ENCODE measurements around the gene TNFRSF4. TPM values are rescaled to one million over a fixed set of nuclear protein-coding genes. Genes with fewer than 3 reads are reported as not detected.
A peak's percentile ranks its signal among the peaks of the same experiment; 100 is the strongest.

TNFRSF4 gene
- total and polyA plus RNA-seq, 10 donors = 6.6 to 23.4 (median 13.6) TPM

DNA sequence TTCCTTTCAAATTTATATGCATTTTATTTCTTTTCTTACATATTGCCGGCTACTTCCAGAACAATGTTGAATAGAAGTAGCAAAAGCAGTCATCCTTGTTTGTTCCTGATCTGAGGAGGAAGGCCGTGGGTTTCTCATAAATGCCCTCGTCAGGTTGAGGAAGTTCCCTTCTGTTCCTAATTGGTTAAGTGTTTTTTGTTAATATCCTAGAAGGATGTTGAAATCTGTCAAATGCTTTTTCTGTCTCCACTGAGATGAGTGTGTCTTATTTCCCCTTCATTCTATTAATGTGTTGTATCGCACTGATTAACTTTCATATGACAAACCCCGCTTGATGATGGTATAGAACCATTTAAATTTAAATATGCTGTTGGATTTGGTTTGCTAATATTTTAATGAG is 24.8 kb downstream of the TNFRSF4 start:
- peaks cover 0 to 5% (median 0%) of the 10 kb centered on the region in 6 donors for H3K4me1 ChIP-seq
- intact Hi-C loops (cut with DNase I; ENCODE audit: low total_unique reads) = no loop called here
- 38 to 63% (median 46%) methylated on average over 5 of the region's 5 CpGs for WGBS, 5 donors
- H3K27me3 ChIP-seq (replicated peaks in 1 of 7) = no peaks in the 10 kb centered on the region
- DNase-seq = no peak
- H3K9me3 ChIP-seq = peaks cover 0 to 8% (median 2%) of the 10 kb centered on the region in 8 donors
- no peak overlapping the region for H3K4me3 ChIP-seq
- TF ChIP-seq, protein P1, sequence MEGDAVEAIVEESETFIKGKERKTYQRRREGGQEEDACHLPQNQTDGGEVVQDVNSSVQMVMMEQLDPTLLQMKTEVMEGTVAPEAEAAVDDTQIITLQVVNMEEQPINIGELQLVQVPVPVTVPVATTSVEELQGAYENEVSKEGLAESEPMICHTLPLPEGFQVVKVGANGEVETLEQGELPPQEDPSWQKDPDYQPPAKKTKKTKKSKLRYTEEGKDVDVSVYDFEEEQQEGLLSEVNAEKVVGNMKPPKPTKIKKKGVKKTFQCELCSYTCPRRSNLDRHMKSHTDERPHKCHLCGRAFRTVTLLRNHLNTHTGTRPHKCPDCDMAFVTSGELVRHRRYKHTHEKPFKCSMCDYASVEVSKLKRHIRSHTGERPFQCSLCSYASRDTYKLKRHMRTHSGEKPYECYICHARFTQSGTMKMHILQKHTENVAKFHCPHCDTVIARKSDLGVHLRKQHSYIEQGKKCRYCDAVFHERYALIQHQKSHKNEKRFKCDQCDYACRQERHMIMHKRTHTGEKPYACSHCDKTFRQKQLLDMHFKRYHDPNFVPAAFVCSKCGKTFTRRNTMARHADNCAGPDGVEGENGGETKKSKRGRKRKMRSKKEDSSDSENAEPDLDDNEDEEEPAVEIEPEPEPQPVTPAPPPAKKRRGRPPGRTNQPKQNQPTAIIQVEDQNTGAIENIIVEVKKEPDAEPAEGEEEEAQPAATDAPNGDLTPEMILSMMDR (IDR thresholded peaks at IDR 0.05 in 8 of 11, conservative IDR thresholded peaks at IDR 0.05 in 3 of 11) = no peak
- TF ChIP-seq POLR2A (IDR thresholded peaks at IDR 0.05) = no peak
- no peak for TF ChIP-seq POLR2AphosphoS5 (IDR thresholded peaks at IDR 0.05)
- no peak overlapping the region for H3K27ac ChIP-seq
- no peaks in the 10 kb centered on the region for H3K36me3 ChIP-seq

DNA sequence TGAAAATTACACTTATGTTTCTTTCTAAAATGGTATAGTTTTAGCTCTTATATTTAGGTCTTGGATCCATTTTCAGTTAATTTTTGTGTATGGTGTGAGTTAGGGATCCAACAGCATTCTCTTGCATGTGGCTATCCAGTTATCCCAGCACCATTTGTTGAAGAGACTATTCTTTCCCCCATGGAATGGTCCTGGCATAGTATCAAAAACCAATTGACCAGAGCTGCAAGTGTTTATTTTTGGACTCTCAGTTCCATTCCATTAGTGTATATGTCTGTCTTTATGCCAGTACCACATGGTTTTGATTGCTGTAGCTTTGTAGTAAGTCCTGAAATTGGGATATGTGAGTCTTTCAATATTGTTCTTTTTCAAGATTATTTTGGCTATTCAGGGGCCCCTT is 26.0 kb downstream of the TNFRSF4 start:
- Histone ChIP-seq H3K36me3 (no peaks in the 10 kb centered on the region), H3K27me3 (replicated peaks in 1 of 7) (peaks cover 0 to 9% (median 0%) of the 10 kb centered on the region in 7 donors), H3K4me1 (peaks cover 0 to 17% (median 9%) of the 10 kb centered on the region in 6 donors), H3K9me3 (peaks cover 0 to 8% (median 2%) of the 10 kb centered on the region in 8 donors), H3K27ac (no peak overlapping the region), H3K4me3 (no peak overlapping the region)
- TF ChIP-seq POLR2A (IDR thresholded peaks at IDR 0.05) (no peak), POLR2AphosphoS5 (IDR thresholded peaks at IDR 0.05) (no peak)
- TF ChIP-seq, protein P1 (IDR thresholded peaks at IDR 0.05 in 8 of 11, conservative IDR thresholded peaks at IDR 0.05 in 3 of 11) = no peak
- DNase-seq = no peak
- intact Hi-C loops (cut with DNase I; ENCODE audit: low total_unique reads) = no loop called here

DNA sequence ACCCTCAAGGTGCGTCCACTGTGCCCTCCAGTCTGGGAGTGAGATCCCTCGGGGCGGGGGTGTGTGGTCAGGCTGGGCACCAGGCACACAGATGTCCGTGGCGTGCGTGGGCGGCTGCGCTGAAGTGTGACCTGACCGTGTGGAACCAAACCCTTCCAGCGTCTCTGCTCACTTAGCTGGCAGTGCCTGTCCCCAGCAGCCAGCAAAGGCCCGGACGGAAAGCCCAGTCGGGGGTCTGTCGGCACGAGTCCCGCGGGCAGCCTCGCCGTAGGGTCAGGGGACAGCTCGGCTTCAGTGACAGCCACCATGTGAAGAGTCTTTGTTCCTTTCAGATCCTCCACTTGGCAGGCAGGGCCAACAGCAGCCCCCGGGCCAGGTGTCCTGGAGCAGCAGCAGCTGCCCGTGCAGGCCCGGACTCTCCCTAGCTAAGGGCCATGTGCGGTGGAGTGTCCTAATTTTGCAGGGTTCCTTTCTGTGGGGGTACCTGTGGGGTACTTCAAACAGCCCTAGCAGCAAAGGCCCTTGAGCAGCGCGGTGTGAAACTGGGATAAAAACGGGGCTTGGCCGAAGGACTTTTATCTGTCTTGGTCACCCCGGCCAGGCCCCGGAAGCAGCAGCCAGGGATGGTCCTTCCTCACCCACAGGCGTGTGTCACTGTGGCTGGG is 28.7 kb downstream of the TNFRSF4 start:
- H3K4me1 ChIP-seq = peaks cover 0 to 30% (median 15%) of the 10 kb centered on the region in 6 donors
- H3K9me3 ChIP-seq = no peaks in the 10 kb centered on the region
- peak; percentile 69 for DNase-seq
- TF ChIP-seq, protein P1 (IDR thresholded peaks at IDR 0.05 in 8 of 11, conservative IDR thresholded peaks at IDR 0.05 in 3 of 11) = no peak
- TF ChIP-seq POLR2A (IDR thresholded peaks at IDR 0.05) (no peak), POLR2AphosphoS5 (IDR thresholded peaks at IDR 0.05) (no peak)
- intact Hi-C loops (cut with DNase I; ENCODE audit: low total_unique reads) = no loop called here
- H3K4me3 ChIP-seq = no peak overlapping the region
- WGBS, 5 donors = 78 to 87% (median 86%) methylated on average over 14 to 31 of the region's 31 CpGs
- H3K36me3 ChIP-seq = no peaks in the 10 kb centered on the region
- H3K27ac ChIP-seq = no peak overlapping the region
- peaks cover 0 to 36% (median 6%) of the 10 kb centered on the region in 7 donors for H3K27me3 ChIP-seq (replicated peaks in 1 of 7)

DNA sequence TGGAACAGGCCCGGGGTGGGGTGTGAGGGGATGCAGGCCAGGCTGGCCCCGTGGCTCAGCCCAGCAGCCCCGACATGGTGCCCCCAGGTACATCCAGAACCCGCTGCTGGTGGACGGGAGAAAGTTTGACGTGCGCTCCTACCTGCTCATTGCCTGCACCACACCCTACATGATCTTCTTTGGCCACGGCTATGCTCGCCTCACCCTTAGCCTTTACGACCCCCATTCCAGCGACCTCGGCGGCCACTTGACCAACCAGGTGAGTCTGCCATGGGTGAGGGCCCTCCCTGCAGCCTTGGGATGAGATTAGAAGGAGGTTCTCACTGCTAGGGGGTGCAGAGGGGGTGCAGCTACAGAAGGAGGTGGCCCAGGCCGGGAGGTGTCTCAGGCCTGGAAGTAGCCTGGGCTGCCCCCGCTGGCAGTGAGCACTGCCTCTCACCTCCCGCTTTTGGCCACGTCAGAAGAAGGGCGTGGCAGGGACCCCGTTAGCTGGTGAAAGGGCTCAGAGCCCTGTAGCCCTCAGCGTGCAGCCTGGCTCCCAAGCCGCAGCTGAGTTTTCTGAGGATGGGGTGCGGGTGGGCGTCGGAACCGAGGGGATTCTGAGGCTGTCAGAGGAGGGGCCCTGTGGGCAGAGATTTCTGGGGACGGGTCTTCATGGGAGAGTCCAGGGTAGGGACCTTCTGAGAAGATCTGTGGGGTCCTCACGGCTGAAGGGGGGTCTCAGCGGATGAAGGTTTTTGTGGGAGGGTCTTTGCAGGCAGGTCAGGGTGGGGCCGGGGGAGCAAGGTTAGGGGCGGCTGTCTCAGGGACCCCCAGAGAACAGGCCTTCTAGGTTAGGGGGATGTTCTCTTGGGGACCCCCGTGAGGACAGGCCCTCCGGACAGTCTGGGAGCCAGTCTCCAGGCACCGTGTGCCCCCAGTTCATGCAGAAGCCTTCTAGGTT is 29.8 kb downstream of the TNFRSF4 start:
- H3K4me1 ChIP-seq = peaks cover 0 to 25% (median 15%) of the 10 kb centered on the region in 6 donors
- intact Hi-C loops (cut with DNase I; ENCODE audit: low total_unique reads) = no loop called here
- no peak for DNase-seq
- H3K9me3 ChIP-seq = no peaks in the 10 kb centered on the region
- H3K36me3 ChIP-seq = no peaks in the 10 kb centered on the region
- peaks cover 0 to 48% (median 16%) of the 10 kb centered on the region in 7 donors for H3K27me3 ChIP-seq (replicated peaks in 1 of 7)
- WGBS, 5 donors = 81 to 87% (median 86%) methylated on average over 23 to 33 of the region's 33 CpGs
- no peak overlapping the region for H3K27ac ChIP-seq
- no peak overlapping the region for H3K4me3 ChIP-seq
- TF ChIP-seq, protein P1 (IDR thresholded peaks at IDR 0.05 in 8 of 11, conservative IDR thresholded peaks at IDR 0.05 in 3 of 11) = no peak
- TF ChIP-seq POLR2AphosphoS5 (IDR thresholded peaks at IDR 0.05) (no peak), POLR2A (IDR thresholded peaks at IDR 0.05) (no peak)

Data from spleen (tissue), 11 donors.